Stimulated activated CD8-positive, alpha-beta memory T cell treated with anti-CD3 and anti-CD28 coated beads, Interleukin-7, amount 100 ng/mL, for 4 hours (primary cell): ENCODE results near the gene KCNC2.
"Not testable (repeated sequence)": the region's sequence is repeated elsewhere in the genome, so short reads cannot be mapped to it uniquely, and the experiment has no call there.

ENCODE experiments used
- DNase-seq, 2 donors: peaks; one replicate each; pipeline ENCODE4 v3.0.0-alpha.2; 2020; ENCODE audit warnings: low read depth in 2 of 2

KCNC2 gene

DNA sequence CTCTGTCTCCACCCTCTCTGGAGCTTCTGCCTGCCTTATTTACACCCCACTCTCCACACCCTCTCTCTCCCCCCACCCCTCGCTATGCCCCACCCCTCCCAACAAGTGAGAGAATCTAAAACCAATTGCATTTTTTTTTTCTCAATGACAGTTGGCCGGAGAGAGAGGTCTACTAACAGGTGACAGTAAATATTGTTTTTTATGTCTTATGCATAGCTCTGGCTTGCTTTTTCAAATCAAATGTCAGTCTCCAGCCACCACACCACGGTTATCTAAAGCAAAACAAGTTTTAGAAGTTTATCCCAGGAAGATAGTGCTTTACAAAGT, at the start of gene KCNC2:
KCNC2 (minus strand) TSS at position 28 of the 327 bp plus-strand sequence.
- no peak for DNase-seq

DNA sequence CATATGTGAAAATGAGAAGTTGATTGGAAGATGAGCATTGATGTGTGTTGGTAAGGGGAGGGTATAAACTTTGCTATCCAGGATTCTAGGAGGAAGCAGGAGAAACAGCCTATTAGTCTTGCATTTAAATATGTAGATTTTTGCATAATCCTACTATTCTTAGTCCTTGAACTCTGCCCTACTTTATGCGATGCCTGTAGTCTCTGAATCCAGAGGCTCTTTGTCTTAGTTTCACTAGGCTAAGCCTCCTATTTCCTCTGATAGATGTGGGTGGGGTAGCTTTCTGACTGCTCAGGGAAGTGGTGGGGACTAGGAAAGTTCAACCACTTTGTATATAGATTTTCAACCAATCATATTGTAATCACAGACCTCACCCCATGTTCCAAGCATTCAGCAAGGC, 49.5 kb upstream of the KCNC2 start:
- no peak for DNase-seq

DNA sequence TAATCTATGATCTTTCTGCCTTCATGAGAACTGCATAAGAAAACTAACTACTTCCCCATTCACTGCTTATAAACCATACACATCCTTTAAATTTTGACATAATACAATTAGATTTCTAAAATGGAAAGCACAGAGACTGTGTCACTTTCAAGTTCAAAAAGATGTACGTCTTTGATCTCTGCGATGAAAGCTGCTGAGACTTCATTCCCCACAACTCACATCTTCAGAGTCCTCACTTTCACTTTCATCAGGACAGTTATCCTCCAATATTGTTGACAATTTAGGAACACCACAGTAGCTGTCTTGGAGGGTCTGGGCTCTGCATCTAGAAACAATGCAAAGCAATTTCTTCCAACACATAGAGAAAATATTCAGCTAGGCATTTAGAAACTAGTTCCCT, 47.9 kb upstream of the KCNC2 start:
- DNase-seq = no peak

DNA sequence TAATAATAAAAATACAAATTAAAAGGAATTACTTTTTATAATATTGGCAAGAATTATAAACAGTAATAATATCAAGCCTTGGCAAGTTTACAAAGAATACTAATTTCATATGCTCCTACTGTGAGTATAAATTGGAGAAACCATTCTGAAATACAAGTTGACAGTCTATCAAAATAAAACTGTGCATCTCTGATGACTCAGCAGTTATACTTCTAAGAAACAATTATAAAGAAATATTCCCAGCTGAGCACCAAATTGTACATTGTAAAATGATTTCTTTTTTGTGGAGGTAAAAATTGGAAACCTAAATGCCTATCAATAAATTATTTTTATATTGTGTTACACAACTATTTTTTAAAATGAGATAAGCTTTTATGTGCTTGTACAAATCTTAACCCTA, 35.5 kb upstream of the KCNC2 start:
- no peak for DNase-seq

DNA sequence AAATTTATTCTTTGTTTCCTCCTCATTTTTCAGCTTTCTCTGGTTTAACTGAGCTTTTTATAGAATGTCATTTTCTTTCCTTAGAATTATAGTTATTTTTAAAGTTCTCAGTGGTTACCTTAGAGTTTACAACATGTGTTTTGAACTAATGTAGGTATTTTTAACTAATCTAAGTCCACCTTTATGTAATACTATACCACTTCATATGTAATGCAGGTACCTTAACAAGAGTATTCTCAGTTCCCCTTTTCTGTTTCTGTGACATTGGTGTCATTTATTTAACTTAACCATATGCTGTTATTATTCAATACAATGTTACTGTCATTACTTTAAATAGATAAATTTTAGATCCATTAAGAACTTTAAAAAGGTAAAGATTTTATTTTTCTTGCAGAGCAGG, 30.3 kb upstream of the KCNC2 start:
- DNase-seq = no peak

DNA sequence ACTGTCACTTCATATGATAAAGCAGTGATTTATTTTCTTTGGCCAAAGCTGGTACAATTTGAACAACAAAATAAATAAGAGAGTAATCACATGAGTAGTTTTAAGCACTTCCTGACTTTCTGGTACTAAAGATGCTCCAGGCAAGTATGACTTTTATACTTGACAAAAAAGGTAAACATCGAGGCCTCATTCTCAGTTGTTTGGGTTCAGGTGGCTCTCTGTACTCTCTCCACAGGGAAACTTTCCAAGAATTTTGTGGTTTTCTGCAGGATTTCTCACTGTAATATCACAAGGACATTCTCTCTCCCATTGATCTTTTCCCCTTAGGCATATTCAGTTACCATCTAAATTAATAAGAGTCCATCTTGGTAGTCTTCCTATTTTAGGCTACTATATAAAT, 26.6 kb upstream of the KCNC2 start:
- no peak for DNase-seq

DNA sequence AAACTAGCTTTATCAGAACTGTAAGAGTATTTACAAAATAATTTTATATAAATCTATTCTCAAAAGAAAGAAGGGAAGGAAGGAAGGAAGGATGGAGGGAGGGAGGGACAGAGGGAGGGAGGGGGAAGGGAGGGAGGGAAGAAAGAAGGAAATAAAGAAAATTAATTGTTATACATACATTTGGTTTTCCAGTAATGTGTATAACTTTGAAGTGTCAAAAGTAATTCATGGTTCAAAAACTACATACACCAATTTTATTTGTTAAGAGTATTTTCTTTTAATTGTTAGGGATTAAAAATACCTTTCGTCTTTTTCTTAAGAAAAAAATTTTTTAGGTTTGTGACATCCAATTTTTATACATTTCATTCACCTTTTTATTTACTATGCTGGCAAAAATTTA, 17.5 kb upstream of the KCNC2 start:
- no peak for DNase-seq

DNA sequence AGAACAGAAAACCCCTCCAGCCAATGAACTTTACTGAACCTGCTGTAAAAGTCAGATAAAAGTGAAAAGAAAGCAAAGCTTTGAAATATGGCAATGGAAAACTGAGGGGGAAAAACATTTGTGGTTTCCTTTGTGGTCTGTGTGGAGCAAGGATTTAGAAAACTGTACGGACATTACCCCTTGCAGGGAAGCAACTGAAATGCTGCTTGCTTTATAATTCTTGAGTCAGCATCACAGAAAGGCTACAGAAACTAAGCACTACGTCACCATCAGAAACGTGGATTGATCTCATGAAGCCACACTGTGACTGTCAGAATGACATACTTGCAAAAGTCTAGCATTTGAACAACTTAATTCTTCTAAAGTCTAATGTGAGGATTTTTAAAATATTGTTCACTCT, 2.4 kb upstream of the KCNC2 start:
- no peak for DNase-seq

DNA sequence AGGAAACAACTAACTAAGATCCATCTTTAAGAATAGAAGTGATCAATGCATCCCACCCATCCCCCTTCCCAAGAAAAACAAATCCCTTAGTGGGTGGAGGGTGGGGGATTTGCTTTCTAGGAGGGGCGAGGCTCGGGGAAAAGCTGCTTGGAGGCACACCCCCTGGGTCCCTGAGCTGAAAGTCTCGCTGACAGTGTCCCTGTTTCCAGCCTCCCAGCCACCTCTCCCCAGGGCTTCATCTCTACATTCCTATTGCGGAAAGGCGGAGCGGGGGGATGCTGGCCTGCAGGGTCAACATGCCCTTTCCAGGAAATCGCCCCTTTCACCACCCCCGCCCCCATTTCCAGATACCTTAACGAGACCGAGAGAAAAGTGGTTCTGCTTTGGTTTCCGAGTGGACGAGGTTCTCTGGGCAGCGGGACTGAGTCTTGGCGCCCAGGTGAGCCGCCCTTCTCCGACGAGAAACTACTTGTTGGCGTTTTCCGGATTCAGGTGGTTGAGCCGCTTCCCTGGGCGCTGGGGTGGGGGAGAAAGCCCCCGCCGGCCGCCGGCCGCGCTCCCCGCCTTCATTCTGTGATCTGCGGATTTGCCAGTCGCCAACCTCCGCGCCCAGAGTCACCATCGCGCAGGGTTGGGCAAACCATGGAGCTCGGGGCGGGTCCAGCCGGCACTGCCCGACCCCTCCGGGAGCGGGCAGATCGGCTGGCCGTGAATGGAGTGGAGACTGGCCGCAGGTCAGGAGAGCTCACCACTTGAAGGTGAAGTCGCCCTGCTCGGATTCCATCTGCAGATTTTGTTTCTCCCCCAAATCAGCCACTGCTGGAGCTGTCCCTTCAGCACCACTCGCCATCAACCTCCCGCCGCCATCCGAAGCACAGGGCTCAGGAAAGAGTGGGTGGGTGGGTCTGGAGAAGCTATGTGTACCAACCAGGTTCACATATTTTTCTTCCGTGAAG, 505 bp downstream of the KCNC2 start:
- no peak for DNase-seq

DNA sequence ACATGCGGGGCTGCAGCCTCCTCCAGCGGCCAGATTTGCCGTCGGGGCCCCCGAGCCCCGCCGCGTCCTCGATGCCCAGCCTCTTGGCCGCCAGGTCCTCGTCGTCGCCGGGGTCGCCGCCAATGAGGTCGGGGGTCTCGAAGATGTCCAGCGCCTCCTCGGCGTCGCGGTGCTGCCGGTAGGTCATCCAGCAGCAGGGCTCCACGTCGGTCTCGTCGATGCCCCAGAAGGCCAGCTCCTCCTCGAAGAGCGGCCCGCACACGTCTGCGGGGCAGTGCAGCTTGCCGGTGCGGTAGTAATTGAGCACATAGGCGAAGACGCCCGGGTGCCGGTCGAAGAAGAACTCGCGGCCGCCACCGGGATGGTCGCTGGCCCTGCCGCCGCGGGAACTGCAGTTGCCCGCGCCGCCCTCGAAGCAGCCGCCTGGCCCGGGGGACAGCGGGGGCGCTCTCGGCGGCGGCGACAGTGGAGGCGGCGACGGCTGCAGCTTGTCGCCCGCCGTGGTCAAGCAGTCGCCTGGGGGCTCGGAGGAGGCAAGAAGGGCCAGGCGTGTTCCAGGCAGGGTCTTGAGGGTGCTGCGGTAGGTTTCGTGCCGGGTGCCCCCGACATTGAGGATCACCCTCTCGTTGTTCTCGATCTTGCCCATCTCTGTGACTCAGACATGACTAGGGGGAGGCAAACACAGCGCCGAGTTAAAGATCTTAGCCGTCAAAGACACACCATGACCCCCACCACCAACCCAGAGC, 2.1 kb downstream of the KCNC2 start:
- DNase-seq = no peak

DNA sequence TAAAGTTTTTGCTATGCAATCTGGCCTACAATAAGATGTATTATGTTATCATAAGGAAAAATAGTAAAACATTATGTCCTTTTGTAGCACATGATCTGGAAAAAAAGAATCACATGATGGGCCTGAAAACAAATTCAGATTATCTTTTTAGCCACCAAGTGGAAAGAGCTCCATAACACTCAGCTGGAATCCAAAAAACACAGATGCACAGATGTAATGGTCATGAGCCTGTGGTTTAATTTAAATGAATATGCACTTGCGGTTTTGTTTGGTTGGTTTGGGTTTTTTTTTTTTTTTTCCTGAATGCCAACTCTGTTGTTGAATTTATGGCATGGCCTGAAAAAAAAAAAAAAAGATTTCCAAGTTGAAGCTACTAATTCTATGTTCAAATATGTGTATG, 4.1 kb downstream of the KCNC2 start:
- DNase-seq = no peak

DNA sequence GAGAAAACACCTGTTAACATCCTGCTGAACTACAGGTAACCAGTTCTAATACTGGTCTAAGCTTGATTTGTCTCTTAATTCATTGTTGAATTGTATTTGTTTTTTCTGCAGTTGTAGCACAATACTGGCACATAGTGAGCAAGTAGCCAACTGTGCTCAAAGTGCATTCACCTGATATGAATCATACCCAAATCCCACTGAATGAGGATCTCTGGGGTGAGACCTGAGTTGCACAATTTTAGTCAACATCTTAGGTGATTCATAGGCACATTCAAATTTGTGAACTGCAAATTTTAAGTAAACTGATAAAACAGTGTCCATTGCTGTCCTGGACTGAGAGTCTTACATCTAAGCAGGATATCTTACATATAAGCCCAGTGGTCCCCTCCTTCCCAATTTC, 12.8 kb downstream of the KCNC2 start:
- no peak for DNase-seq

DNA sequence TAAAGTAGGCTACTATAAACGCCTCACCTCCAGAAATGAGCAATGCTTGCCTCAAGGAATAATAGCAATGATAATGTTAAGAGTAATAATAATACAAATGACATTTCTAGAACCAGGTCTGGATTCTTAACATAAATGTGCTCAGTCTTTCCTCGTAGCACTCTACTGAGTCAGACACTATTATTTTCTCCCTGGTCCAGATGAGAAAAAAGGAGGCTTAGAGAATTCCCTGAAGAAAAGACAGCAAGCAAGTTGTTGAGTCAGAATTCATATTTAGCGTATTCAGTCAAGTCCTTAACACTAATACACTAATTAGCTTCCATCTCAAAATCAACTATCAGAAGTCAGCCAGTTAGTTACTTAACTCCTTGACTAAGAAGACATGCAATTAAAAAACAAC, 13.2 kb downstream of the KCNC2 start:
- DNase-seq = no peak

DNA sequence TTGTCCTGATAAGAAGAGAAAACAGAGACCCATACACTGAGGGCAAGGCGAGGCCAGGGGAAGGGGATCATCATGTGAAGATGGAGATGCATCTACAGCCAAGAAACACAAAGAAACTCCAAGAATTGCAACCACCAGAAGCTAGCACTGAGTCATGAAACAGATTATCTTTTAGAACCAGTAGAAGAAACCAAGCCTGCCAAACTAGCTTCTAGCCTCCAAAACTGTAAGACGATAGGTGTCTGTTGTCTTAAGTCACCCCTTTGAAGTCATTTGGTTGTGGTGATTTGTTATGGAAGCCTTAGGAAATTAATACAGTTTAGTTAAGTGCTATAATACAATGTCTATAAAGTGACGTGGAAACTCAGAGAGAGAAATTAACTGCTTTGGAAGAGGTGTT, 15.4 kb downstream of the KCNC2 start:
- no peak for DNase-seq

DNA sequence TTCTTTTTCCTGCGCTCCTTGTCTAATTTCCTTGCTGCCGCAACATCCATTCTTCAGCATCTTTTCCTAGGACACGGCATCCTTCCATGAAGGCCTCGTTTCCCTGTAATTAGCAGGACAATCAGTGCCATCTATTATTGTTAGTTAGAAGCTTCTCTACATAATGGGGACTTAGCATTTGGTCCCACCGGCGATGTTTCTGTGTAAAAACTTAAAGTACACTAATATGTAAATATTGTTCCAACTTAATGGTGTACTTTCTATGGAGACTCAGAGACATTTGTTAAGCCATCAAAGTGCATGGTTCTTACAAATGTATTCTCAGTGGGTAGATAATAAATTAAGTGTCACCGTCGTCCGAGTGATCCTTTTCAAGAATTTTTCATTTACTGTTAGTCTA, 17.4 kb downstream of the KCNC2 start:
- no peak for DNase-seq

DNA sequence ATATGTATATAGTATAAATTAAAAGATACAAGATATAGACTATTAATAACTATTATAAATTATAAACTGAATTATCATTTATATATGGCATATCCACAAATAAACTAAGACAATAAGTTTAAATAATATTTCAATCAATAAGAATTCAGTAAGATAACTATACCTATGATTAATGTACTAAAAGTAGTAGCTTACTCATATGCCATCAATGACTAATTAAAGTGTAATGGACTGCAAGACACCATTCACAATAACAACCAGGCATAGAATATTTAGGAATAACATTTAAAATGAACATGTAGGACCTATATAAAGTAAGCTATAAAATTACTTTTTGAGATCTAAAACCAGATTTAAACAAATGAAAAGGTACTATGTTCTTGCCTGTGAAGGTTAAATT, 18.8 kb downstream of the KCNC2 start:
- DNase-seq = no peak

DNA sequence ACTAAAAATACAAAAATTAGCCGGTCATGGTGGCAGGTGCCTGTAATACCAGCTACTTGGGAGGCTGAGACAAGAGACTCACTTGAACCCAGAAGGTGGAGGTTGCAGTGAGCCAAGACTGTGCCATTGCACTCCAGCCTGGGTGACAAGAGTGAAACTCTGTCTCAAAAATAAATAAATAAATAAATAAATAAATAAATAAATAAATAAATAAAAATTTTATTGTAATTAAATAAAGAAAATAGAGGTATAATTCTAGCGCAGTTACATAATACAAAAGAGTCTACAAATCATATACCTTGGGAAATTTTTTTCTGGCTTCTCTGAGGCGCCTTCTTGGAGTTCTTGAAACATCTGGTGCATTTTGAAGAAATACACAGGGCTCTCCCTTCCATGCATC, 23.8 kb downstream of the KCNC2 start:
- DNase-seq = not testable (repeated sequence)

DNA sequence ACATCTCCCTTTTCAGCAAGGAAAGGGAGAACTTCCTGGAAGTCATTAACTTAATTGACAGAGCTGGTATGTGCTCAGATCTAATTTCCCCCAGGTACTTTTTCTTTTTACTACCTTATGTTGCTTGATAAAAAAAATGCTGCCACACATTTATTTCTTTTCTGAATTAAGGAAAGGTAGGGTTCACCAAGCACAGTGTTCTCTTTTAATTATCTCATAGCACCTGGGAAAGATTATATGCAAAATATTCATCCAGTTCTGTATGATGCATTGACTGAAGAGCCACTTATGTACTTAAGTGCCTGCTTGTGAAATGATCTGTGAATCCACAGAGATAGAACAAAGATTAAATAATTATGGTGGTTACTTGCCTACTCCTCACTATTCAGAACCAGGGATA, 25.1 kb downstream of the KCNC2 start:
- no peak for DNase-seq

DNA sequence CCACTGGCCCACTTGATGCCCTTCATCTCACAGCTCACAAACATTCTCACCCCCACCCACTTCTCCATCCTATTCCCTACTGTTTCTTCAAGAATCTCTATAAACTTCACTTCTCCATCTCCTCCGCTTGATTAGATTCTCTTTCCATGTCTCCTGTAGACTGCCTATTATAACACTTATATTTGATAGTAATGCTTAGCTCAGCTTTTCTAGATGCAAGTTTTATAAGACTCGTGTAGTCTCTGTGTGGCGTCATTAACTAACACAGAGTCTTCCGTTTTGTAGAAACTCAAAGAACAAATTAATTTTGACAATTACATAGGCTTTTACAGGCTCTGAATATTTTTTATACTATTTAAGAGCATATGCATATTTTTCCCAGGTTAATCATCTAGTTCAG, 25.7 kb downstream of the KCNC2 start:
- DNase-seq = no peak

DNA sequence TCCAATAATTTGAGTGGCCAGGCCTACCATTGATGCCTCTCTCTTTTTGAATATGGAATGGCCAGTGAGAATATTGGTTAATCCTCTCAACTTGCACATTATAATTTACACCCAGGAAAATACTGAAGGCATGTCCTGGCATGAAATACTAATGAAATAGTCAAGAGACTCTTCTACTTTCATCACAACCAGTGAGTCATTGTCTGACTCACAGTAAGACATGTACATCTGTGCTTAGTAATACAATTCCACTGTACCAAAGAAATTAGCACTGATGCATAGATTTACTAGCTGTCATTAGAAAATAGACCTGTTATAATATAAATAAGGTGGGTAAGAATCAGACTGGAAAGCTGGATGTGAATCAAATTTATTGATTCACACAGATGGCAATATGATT, 31.6 kb downstream of the KCNC2 start:
- DNase-seq = no peak

DNA sequence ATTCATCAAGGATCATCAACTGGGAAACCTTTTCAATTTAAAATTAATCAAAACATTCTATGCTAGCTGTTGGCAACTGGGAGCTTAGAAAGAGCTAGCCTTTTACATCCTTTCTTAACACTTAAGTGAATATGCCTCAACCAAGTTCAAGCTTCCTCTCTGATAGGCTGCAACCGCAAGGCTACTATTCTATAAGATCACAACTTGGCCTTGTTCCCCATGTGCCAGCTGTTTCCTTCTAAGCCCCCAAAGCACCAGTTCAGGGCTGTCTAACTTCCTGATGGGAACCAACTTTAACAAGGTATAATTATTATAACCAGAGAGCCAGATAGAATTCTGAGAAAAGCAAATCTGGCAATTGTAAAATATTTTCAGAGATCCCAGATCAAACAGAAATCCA, 37.0 kb downstream of the KCNC2 start:
- no peak for DNase-seq

DNA sequence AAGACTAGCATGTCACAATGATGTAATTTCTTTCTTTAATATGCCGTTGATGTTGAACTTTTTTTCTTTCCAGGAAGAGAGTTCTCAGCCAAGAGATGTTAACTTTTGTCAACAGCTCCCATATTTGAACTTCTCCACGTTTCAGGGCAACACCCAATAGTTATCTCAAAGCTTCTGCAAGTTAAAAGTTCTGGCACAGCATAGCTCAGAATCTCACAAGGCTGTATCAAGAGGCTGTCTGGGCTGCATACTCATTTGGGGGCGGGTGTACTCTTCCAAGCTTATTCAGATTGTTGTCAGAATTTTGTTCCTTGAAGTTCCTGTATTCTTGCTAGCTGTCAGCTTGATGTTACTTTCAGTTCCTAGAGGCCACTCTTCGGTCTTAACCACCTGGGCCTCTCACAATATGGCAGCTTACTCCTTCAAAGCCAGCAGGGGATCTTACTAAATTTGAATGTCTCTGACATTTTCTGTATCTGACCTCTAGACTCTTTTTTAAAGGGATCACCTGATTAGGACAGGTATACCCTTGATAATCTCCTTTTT, 38.9 kb downstream of the KCNC2 start:
- DNase-seq = no peak

DNA sequence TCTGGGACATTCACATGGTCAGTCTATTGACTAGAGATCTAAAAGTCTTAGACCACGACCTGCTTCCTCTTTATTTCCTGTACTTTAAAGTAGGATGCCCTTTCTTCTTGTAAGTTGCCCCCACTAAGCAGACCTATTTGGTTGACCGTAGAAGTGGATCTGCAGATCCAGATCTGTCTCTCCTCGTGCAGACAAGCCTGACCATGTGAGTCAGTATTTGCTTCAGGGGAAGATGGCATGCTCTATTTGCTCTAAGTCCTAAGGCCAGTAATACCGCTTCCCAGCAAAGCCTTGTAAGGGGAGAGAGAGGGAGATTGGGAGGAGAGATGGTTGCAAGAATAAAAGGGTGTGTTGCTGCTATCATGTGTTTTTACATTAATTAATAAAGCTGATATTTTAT, 46.8 kb downstream of the KCNC2 start:
- DNase-seq = no peak
